Stomach smooth muscle (tissue), 2 donors: ENCODE results near the gene ACAP1.

Experiments used
- H3K27ac ChIP-seq: one replicate; pipeline ENCODE4 v1.7.0; 2013; ENCODE audit warnings: mild to moderate bottlenecking, low read length, inconsistent platforms
- H3K27me3 ChIP-seq, 2 donors: one replicate each; pipeline ENCODE4 v1.7.0; 2013; ENCODE audit warnings: low read length in 2 of 2; ENCODE audit not compliant: insufficient read depth in 2 of 2, control insufficient read depth in 1 of 2
- H3K36me3 ChIP-seq, 2 donors: one replicate each; pipeline ENCODE4 v1.7.0; 2013; ENCODE audit warnings: low read length in 2 of 2; ENCODE audit not compliant: control insufficient read depth in 2 of 2, insufficient read depth in 2 of 2
- H3K4me1 ChIP-seq: one replicate; pipeline ENCODE4 v1.7.0; 2013; ENCODE audit warnings: low read length; ENCODE audit not compliant: control insufficient read depth, insufficient read depth
- H3K4me3 ChIP-seq, 2 donors: one replicate each; pipeline ENCODE4 v1.7.0; 2013; ENCODE audit warnings: low read length in 2 of 2
- H3K9ac ChIP-seq, 2 donors: one replicate each; pipeline ENCODE4 v1.7.0; 2013; ENCODE audit warnings: low read length in 2 of 2, mild to moderate bottlenecking in 1 of 2
- H3K9me3 ChIP-seq, 2 donors: one replicate each; pipeline ENCODE4 v1.7.0; 2013; ENCODE audit warnings: low read length in 2 of 2; ENCODE audit not compliant: control insufficient read depth in 2 of 2
- donor health status: healthy.
- donor health status: Pancreatic carcinoma.

ACAP1 gene

DNA sequence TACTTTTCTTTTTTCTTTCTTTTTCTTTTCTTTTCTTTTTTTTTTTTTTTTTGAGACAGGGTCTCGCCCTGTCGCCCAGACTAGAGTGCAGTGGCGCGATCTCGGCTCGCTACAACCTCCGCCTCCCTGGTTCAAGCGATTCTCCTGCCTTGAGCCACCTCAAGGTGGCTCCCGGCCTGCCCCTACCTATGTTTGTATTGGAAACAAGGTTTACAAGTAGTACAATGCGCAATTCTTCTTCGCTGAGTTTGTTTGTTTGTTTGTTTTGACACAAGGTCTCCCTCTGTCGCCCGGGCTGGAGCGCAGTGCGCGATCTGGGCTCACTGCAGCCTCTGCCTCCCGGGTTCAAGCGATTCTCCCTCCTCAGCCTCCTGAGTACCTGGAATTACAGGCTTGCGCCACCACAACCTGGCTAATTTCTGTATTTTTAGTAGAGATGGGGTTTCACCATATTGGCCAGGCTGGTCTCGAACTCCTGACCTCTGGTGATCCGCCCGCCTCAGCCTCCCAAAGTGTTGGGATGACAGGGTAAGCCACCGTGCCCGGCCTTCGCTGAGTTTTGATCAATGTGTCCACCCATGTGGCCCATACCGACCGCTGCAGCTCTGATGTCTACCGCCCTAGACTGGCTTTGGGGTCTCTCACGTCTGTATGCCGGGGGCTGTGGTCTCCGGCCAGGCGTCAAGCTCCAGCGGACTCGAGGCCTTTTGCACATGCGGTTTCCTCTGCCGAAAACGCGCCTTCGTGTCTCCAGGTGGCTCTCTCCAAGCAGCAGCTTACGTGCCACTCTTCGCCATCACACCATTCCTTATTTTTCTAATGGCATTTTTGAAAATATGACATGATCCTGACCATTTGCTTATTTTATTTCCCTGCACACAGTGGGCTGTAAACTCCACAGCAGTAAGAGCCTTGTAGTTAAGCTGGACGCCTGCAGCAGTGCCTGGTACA is 40.8 kb upstream of the ACAP1 start:
- H3K9ac ChIP-seq: peak overlapping the region in 1 of 2 donors; percentile 5

DNA sequence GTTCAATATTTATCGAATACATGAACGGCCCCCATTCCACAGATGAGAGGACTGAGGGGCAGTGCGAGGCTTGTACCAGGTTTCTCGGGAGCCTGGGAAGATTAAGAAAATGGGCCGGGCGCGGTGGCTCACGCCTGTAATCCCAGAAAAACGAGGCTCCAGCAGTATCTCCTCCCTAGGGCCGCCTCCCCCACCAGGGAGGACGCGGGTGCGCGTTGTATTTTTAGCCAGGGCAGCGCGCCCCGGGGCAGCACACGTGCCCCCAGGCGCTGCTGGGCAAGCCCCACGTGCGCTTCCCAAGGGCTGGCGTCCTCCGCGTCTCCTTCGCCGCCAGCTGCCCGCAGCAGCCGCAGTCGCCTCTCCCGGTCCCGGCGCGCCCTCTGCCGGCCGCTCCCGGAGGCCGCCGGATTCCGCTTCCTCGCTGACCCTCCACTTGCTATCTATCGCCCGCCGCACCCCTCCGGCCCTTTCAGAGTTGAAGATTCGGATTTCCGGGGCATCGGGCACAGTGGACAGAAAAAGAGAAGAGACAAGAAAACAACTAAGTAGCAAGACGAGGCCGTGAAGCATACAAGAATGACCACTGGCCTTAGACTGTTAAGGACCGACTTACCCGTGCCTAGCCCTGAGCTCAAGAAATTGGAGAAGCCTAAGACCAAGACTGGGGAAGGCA is 40.0 kb upstream of the ACAP1 start:
- H3K4me1 ChIP-seq: peaks cover 45% of the 10 kb centered on the region
- peak overlapping the region in 1 of 2 donors; percentile 52 for H3K4me3 ChIP-seq
- H3K9me3 ChIP-seq: no peaks in the 10 kb centered on the region
- H3K27me3 ChIP-seq: peaks cover 0 to 14% of the 10 kb centered on the region in 2 donors
- H3K36me3 ChIP-seq: no peaks in the 10 kb centered on the region
- peak overlapping the region; percentile 38 to 58 for H3K9ac ChIP-seq
- peak overlapping the region; percentile 55 for H3K27ac ChIP-seq

More for the DNA sequence above, 40.8 kb upstream of the ACAP1 start:
- no peaks in the 10 kb centered on the region for H3K36me3 ChIP-seq
- no peaks in the 10 kb centered on the region for H3K9me3 ChIP-seq
- peak overlapping the region in 1 of 2 donors; percentile 52 for H3K4me3 ChIP-seq
- peaks cover 50% of the 10 kb centered on the region for H3K4me1 ChIP-seq
- peaks cover 0 to 14% of the 10 kb centered on the region in 2 donors for H3K27me3 ChIP-seq
- peak overlapping the region; percentile 55 for H3K27ac ChIP-seq

DNA sequence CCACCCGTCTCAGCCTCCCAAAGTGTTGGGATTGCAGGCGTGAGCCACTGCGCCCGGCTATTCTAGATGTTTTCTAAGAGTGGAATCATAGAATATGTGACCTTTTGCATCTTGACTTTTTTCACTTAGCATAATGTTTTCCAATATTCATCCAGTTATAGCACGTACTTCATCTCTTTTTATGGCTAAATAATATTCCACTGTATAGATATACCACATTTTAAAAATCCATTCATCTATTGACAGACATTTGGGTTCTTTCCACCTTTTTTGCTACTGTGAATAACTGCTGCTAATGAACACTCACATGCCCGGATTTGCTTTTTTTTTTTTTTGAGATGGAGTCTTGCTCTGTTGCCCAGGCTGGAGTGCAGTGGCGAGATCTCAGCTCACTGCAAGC is 32.1 kb upstream of the ACAP1 start:
- Histone ChIP-seq H3K9me3 (no peaks in the 10 kb centered on the region), H3K4me1 (peaks cover 12% of the 10 kb centered on the region), H3K27me3 (no peaks in the 10 kb centered on the region), H3K4me3 (no peak overlapping the region), H3K27ac (no peak overlapping the region), H3K36me3 (no peaks in the 10 kb centered on the region), H3K9ac (no peak overlapping the region)

DNA sequence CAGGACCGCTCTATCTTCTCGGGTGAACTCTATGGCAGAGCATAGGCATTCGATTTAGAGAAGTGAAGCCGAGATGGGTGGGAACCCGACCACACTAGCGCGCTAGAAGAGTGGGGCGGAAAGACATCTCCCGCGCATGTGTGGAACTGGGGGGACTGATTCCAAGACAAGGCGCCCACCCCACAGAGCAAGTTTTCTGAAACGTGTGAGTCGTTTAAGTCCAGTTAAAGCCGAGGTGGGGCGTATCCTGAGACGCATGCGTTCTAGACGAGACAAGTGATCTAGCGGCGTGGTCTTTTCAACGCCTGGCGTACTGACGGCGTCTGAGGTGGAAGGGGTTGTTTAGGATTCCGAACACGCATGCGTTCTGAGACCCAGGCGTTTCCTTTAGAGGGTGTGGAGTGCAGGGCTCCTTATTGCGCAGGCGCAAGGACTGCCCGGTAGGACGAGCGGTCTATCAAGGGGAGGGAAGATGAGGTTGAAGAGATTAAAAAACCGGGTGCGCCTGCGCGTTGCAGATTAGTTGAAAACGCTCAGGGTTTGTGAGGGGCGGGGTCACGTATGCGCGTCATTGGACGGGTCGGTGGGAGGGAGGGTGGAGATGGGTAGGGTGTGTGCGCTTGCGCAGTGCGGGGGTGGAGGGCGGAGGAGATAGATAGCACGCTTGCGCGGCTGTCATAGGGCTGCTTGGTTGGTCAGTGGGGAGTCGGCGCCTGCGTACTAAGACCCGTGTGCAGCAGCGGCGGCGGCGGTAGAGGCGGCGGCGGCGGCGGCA is 29.2 kb upstream of the ACAP1 start, which contains the start of gene EIF5A:
EIF5A (plus strand) TSS at position 718 of the 775 bp plus-strand sequence. CDS start 2,008 bp downstream, outside the sequence.
- peak within 1 kb of the TSS; percentile 84 to 96 for H3K4me3 ChIP-seq
- no peaks in the 10 kb centered on the region for H3K9me3 ChIP-seq
- no peaks in the 10 kb centered on the region for H3K27me3 ChIP-seq
- peaks cover 20% of the 10 kb centered on the region for H3K4me1 ChIP-seq
- peak within 1 kb of the TSS; percentile 89 to 98 for H3K9ac ChIP-seq
- peak within 1 kb of the TSS; percentile 95 for H3K27ac ChIP-seq
- peaks cover 19 to 24% of the 10 kb centered on the region in 2 donors for H3K36me3 ChIP-seq

DNA sequence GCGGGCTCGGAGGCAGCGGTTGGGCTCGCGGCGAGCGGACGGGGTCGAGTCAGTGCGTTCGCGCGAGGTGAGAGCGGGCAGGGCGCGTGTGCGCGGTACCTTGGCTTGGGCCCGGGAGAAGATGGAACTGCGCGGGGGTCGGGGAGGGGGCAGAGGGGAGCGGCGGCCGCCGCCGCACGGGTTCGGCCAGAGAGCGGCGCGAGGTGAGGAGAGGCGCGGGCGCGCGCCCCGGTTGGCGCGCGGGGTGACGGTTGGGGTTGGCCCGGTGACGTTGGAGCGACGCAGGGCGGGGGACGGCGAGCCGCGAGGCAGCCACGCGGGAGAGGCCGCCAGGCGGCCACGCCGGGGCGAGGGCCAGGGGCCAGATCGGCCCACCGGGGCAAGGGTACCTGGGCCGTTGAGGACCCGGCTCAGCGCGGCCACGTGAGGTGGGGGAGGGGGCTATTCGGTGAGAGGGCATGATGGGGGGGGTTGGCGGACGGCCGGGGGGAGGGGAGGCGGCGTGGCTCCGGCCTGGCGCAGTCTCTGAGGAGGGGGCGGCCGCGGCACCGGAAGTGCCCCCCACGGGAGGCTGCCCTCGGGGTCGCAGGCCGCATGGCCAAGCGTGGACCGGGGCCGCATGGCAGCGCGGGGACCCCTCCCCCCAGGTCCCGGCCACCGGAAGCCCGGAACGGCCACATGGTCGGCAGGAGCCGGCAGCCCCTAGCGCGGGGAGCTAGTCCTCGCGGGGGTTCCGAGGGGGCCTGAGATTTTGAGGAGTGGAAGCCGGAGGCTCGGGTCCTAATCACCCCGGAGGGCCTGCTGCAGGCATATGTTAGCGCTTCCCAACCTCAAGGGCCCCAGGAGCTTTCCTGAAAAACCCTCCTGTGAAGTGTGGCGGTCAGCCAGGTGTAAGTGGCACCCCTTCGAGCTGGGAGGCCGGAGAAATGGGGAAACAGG is 28.4 kb upstream of the ACAP1 start:
- Histone ChIP-seq H3K27ac (peak overlapping the region; percentile 95), H3K4me1 (peaks cover 23% of the 10 kb centered on the region), H3K27me3 (no peaks in the 10 kb centered on the region), H3K4me3 (peak overlapping the region; percentile 84 to 96), H3K36me3 (peaks cover 27 to 31% of the 10 kb centered on the region in 2 donors), H3K9ac (peak overlapping the region; percentile 79 to 98), H3K9me3 (no peaks in the 10 kb centered on the region)

DNA sequence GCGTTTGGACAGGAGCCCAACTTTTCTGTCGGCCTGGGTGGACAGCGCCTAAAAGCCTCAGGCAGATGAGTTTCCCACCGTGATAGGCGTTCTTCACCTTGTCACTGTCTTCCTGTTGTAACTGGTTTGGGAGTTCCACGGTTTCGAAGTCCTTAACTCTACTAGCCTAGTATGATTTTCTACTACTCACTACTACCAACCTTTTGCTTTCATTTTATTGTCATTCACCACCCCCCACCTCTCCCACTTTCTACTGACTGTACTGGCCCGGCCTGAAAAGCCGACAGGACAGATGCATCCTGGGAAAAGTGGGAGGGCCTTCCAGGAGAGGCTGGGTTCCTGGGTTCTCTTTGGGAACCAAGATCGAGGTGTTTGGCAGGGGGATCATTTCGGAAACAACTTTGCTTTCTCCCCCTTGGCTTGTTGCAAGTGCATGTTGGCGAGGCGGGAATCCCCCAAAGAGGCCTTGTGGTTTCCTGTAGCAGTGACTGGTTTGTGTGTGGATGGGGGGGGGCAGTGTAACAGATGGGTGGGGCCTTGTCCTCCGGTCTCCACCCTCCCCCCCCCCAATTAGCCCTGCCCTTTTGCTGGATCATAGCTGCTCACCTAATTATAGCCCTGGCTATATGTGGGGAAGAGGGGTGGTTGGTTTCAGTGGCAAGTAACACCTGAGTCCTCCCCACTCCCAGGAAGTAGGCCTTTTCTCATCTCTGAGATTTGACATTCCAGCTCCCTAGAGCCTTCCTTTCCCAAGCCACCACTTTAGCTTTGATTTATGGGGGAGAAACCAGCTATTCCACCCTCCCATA is 27.5 kb upstream of the ACAP1 start:
- Histone ChIP-seq H3K4me3 (peak overlapping the region; percentile 84 to 96), H3K4me1 (peaks cover 31% of the 10 kb centered on the region), H3K36me3 (peaks cover 36 to 40% of the 10 kb centered on the region in 2 donors)

DNA sequence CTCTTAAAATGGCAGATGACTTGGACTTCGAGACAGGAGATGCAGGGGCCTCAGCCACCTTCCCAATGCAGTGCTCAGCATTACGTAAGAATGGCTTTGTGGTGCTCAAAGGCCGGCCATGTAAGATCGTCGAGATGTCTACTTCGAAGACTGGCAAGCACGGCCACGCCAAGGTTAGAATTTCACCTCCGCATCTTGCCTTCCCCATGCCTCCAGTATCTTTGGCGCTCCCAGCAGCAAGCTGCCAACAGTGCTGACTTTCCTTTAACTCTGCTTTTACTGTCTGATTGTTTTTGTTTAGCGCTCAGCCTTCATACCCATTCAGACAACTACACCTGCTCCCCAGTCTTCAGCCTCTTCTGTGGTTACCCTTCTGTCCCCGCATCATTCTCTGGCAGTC is 26.7 kb upstream of the ACAP1 start:
- Histone ChIP-seq H3K9me3 (no peaks in the 10 kb centered on the region), H3K27me3 (no peaks in the 10 kb centered on the region), H3K36me3 (peaks cover 39 to 43% of the 10 kb centered on the region in 2 donors), H3K4me3 (no peak overlapping the region), H3K4me1 (peaks cover 39% of the 10 kb centered on the region), H3K9ac (no peak overlapping the region), H3K27ac (peak overlapping the region; percentile 95)

More for the DNA sequence above, 27.5 kb upstream of the ACAP1 start:
- Histone ChIP-seq H3K9me3 (no peaks in the 10 kb centered on the region), H3K9ac (peak overlapping the region; percentile 79 to 98), H3K27ac (peak overlapping the region; percentile 95), H3K27me3 (no peaks in the 10 kb centered on the region)

DNA sequence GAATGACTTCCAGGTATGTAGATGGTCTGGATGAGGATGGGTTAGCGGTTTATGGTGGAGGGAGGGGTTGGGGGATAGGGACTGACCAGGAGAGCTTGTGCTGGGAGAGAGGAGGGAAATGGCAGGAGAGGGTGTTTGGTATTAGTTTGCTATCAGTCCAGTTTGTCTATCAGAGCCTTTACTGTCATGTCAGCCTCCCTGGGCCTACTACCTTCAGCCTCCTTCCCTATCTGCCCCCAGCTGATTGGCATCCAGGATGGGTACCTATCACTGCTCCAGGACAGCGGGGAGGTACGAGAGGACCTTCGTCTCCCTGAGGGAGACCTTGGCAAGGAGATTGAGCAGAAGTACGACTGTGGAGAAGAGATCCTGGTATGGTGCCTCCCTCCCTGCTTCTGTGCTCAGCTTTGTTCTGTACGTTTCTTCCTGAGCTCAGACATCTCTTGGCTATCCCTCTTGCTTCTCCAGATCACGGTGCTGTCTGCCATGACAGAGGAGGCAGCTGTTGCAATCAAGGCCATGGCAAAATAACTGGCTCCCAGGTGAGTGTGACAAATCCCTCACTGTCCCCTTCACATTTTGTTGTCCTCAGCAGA is 25.1 kb upstream of the ACAP1 start:
- Histone ChIP-seq H3K4me3 (no peak overlapping the region), H3K9ac (no peak overlapping the region), H3K4me1 (peaks cover 49% of the 10 kb centered on the region), H3K9me3 (no peaks in the 10 kb centered on the region), H3K36me3 (peaks cover 39 to 45% of the 10 kb centered on the region in 2 donors), H3K27ac (no peak overlapping the region), H3K27me3 (no peaks in the 10 kb centered on the region)
